Islet of Langerhans (tissue), 1 donor: ENCODE data around the gene XYLT2.
"Not testable (repeated sequence)": the region's sequence is repeated elsewhere in the genome, so short reads cannot be mapped to it uniquely, and the experiment has no call there.

Experiments used
- FAIRE-seq: peaks from one replicate; lab custom pipeline; 2011; peaks lifted over from hg19 to GRCh38; lab: Jason Lieb, UNC

XYLT2 gene

DNA sequence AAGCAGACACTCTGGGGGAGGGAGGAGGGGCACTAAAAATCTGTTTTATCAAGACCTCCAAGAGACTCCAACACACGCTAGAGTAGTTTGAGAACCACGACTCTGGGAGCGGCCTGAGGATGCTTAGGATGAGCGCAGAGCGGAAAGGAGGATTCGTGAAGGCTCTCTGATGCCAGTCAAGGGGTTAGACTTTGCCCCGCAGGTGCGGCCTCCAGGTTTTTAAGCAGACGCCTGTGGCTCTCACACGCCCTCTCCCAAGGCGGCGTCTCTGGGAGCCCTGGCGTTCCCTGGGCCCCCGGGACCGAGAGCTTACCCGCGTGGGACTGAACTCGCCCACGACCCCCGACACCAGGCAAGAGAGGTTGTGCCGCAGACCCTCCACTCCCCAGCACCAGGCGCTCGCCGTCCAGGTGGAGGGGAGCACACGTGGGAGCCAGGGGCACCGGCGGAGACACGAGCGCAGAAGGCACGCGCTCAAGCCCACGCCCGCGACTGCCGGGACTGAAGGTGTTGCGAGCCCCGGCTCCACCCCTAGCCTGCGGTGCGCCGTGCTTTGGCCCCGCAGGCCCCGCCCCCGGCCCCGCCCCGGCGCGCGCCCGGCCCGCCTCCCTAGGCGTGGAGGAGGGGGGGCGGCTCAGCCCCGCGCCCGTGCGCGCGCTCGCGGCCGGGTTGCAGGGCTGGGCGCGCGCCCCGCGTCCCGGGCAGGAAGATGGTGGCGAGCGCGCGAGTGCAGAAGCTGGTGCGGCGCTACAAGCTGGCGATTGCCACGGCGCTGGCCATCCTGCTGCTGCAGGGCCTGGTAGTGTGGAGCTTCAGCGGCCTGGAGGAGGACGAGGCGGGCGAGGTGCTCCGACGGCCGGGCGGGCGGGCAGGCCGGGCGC lies at the start of gene XYLT2:
Gene XYLT2 (plus strand): TSS at position 695 of the 881 bp plus-strand sequence. CDS start 15 bp downstream, at position 710.
- FAIRE-seq, result no peak

DNA sequence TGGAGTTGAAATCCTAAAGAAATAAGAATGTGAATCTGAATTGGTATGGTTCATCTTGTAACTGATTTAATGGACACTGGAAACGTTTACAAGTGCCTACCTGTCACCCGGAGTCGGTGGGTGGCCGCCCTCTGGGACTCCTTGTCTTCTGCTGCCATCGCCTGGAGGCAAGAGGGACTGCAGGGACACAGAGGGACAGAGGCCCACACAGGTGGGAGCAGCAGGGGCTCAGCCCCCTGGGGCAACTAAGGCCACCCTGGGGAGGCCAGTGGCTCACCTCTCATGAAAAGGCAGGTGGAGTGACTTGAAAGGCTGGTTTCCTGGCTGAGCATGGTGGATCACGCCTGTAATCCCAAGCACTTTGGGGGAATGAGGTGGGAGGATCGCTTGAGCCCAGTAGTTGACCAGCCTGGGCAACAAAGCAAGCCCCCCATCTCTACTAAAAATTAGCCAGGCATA lies 48.5 kb upstream of the XYLT2 start:
- FAIRE-seq, result no peak

DNA sequence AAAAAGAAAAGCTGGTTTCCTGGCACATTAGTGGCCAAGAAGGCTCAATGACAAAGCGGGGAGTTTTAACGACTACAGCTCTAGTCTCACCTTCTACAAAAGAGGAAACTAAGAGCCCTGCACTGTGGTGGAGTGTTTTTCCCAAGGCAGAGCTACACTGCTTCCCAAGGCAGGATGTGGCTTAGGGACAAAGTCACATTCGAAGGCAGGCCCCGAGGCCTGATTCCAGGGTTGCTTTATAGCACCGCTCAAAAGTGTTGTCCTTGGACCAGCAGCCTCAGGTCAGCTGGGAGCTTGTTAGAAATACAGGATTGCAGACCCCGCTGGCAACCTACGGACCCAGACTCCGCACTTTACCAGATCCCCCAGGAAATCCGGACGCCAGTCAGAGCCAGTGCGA lies 47.9 kb upstream of the XYLT2 start:
- FAIRE-seq, result no peak

DNA sequence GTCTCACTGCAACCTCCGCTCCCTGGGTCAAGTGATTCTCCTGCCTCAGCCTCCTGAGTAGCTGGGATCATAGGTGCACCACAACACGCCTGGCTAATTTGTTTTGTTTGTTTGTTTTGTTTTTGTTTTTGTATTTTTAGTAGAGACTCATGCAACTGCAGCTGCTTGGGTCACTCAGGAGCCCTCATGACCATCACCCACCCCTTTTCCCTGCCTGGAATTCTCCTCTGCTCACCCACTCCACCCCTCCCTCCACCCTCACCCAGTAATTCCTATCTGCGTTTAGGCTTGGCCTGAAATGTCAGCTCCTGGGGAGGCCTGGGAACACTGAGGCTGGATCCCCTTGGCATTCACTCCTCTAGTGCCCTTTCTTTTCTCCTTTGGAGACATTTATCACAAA lies 46.1 kb upstream of the XYLT2 start:
- FAIRE-seq, result no peak

DNA sequence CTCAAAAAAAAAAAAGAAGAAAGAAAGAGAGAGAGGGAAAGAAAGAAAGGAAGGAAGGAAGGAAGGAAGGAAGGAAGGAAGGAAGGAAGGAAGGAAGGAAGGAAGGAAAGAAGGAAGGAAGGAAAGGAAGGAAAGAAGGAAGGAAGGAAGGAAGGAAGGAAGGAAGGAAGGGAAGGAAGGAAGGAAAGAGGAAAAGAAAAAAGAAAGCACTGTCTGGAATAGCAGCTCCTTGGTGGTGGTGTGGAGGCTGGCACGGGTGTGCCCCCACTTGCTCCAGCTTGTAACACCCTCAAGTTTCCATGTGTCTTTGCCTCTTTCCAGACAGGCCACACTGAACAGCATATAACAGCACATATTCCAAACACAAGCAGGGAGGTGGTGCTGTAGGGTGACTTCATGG lies 45.1 kb upstream of the XYLT2 start:
- FAIRE-seq, result not testable (repeated sequence)

DNA sequence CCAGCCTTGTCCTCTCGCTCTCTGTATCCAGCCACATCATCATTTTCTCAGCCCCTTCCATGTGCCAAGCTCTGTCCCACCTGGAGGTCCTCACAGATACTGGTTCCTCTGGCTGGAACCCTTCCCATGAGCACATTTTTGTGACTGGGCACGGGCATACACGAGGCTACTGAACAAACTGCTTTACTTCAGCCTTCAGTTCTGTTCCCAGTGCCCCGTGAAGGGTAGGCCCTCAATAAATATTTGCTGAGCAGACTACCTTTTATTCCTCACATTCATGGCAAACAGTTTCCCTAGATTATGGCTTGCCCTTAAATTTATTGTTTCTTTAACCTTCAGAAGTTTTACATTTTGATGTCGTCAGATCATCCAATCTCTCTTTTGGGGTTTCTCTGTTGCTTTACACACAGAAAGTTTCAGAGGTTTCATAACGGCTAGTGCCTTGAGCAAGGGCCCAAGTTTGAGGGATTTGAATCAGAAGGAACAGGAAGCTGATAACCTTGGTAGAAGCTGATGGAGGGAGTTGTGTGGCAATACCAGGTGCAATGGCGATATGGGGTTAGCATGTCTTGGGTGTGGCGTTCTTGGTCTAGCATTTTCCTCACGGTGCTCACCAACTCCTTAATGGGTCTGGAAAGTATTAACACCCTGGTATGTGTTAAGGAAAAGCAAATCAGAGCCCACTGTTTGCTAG lies 43.9 kb upstream of the XYLT2 start:
- no peak for FAIRE-seq

DNA sequence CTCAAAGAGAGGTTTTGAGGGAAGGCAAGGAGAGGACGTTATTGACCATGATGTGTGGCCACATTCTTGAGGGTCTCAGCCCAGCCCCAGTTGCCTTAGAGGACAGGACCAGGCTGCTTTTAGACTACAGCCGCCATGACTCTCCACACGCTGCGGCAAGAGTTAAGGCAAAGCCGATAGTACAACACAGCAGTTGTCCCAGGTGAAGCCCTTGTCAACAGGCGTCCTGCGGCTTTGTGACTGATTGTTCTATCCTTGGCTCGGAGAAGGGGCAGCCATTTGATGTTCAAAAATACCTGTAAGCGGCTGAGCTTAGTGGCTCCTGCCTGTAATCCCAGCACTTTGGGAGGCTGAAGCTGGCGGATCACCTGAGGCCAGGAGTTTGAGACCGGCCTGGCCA lies 42.9 kb upstream of the XYLT2 start:
- no peak for FAIRE-seq

DNA sequence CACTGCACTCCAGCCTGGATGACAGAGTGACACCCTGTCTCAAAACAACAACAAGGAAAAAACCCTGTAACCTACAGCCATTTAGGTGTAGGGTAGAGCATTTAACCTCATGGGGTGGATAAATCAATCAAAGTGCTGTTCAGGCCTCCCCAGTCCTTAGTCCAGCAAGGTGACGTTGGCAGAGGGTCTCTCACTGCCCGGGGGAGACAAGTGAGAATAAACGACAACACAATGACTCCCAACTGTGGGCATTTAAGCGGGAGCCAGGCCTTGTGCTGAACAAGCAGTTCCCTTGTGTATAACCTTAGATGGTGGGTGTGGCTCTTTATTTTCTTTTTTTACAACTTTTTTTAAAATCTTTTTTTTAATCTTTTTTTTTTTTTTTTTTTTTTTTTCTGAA lies 42.3 kb upstream of the XYLT2 start:
- FAIRE-seq, result no peak

DNA sequence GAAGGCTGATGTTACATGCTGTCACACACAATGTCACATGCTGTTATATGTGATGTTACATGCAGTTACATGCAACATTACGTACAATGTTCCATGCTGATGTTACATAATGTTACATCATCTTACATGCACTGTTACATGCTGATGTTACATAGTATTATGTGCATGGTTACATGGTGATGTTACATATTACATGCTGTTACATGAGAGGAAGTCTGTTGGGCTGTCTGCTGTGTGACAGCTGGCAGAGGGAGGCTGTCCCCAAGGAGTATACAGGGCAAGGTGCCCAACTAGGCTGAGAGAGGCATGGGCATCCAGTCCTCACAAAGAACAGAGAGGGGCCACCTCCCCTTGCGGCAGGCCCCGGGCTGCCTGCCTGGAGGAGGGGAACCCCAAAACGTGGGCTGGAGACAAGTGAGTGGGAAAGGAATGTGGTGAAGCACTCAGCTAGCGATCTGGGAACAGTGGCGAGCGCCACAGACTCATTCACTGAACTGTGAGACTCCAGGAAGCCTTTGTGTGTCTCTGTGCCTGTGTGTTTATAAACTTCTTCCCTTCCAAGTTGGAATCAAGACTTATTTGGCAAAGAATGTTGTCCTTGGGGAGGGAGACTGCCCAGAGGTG lies 41.0 kb upstream of the XYLT2 start:
- FAIRE-seq, result no peak

DNA sequence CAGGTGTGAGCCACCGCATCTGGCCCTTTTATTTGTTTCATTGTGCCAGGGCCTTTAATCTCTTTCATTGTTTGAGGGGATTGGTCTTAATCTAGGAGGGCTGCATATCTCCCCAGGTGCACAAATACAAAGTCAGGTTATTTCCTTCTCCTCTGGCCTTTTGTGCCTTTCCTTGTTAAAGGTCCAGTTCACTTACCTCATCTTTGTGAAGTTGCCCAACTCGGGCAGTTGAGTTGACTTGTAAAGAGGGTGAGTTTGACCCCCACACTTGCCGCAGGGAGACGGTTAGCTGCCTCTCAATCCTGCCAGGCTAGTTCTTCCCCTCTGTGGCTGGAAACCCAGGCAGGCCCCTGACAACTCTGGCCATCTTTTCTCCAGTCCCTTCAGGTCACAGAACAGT lies 38.3 kb upstream of the XYLT2 start:
- FAIRE-seq, result no peak

DNA sequence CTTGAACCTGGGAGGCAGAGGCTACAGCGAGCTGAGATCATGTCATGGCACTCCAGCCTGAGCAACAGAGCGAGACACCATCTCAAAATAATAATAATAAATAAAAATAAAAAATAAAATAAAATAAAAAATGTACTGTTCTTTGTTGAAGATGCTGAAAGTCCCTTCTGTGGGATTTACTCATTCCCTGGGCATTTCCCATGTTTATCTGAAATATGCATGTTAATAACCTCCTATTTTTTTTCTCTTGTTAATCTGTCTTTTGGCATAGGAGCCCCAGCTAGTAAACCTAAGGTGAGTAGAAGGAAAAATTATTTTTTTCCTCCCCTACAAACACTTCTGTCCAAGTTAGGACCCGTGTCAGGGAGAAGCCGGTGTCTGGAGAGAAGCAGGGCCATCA lies 37.3 kb upstream of the XYLT2 start:
- no peak for FAIRE-seq

DNA sequence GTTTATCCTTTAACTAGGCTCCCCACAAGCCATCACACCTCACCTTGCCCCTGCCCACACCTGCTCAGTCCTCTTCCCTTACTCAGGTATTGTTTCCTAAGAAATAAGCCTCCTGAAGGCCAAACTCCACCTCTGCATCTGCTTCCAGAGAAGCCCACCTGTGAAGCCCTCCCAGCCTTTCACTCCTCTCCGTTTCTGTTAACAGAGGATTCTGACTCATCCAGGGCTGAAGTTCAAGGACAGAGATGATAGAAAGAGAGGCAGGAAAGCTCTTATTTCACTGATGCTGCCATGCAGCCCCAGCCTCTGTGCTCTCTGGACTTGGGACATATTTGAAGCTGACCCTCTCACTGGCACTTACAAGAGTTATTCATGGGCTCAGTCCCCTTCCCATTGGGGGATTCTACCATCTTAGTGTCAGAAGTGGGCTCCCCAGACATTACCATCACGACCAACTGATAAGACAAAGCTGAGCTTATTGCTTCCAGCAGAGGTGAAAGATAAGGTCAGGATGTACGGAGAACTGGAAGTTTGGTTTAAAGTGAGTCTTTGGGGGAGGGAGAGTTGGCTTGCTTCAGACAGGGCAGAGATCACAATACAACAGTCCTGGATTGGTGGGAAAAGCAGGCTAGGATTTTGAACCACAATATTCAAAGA lies 35.3 kb upstream of the XYLT2 start:
- FAIRE-seq, result no peak

DNA sequence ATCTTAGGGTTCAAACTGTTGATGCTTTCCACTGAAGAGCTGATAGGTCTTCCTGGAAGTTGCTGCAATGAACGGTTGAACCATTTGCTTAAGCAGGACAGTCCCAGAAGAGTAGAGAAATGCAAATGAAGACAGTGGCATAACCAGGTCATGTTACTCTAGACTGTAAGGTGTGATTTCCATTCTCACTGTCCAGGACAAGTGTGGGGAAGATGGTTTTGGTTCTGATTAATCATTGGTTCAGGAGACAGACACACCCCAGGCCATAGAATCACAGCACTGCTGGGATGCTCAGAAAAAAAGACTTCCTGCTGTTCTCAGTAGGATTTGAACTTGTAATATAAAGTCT lies 34.8 kb upstream of the XYLT2 start:
- FAIRE-seq, result no peak

DNA sequence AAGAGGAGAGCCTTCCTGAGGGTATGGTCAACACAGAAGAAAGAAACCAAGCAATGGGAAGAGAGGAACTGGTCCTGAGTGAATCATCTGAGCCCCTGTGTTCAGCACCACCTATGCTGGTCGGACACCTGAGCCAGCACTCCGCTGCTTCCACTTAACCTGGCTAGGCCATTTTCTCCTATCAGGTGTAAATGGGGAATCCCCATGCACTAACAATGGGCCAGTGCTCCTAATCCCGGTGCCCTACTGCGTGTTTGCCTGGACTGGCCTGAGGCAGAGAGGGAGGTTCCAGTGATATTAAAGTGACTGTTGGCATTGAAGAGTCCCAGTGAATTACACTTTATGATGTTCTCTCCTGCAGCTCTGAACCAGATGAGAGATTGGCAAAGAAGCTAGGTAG lies 34.4 kb upstream of the XYLT2 start:
- no peak for FAIRE-seq

DNA sequence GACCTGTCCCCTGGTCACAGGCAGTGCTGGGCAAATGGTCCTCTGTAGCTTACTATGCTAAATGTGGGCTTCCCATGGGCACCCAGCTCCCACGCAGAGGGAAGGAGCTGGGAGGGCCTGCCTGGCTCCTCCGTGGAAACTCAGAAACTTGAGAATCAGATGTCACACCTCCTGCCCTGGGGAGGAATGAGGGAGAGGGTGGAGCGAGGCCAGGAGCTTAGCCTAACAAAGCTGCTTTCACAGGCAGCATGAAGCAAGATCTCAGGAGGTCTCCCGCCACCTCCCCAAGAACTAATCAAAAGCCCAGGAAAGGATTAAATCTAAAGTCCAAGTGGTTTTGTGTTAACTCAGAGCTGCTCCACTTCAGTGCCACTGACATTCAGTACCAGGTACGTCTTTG lies 33.6 kb upstream of the XYLT2 start:
- no peak for FAIRE-seq

DNA sequence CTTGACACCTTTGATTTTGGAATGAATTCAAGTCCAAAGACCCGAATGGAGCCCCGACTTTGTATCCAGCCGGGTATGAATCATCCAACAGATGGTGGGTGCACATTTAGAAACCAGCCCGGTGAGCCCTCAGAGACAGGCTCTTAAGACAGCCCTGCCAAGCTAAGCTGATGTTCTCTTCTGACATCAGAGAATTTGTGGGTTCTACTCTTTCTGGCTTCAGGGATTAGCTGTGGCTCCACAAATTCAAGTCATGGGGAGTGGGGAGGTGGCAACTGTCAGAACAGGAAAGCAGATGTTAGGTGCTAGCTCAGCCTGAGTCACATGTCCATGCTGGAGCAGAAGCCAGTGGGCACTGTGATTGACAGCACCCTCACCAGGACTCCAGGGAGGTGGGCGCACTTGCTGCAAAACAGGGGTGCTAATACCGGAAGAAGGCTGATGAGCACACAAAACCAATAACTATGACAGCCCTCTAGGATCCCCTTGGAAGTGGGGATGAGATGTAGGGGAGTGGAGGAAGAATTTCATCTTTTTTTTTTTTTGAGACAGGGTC lies 31.4 kb upstream of the XYLT2 start:
- no peak for FAIRE-seq

DNA sequence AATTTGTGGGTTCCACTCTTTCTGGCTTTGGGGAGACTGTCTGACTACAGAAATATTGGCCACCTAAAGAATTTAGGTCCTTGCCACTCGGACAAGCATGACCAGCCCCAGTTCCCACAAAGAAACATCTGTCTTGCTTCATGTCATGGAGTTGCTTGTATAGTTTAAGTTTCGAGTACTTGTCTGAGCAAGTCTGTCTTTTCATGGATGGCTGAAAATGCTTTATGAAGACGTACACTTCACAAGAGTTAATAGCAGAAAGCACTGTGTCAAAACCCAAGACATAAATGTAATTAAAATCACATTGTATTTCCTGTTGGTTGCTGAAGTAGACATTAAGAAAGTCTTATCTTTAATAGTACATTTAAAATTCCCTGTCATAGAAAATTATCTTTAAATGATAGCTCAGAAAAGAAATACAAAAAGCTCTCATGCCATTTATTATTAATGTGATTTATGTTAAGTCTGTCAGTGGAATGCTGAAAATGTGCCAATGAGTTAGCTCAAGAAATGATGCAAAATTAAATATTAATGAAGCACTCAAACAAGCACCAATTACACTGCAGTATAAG lies 29.8 kb upstream of the XYLT2 start:
- FAIRE-seq, result no peak

DNA sequence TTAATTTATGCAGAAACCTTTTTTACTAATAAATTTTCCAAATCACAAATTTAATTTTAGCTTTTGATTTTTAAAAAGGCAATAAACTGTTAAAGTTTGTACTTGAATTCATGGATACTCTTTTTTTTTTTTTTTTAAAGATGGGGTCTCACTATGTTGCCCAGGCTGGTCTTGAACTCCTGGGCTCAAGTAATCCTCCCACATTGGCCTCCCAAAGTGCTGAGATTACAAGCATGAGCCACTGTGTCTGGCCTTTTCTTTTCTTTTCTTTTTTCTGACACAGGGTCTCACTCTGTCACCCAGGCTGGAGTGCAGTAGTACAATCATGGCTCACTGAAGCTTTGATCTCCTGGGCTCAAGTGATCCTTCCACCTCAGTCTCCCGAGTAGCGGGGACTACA lies 29.3 kb upstream of the XYLT2 start:
- FAIRE-seq, result not testable (repeated sequence)

DNA sequence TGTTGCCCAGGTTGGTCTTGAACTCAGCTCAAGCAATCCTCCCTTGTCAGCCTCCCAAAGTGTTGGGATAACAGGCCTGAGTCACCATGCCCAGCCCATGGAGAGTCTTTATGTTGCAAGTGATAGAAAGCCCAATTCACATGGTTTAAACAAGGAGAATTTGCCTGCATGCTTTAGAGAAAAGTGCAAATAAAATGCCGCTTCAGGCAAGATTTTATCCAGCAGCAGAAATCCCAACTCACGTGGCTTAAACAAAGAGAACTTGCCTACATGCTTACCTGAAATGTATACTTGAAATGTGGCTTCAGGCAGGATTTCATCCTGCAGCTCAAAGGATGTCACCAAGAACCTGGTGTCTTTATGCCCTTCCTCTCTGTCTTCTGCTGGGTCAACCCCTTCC lies 28.8 kb upstream of the XYLT2 start:
- FAIRE-seq, result no peak

DNA sequence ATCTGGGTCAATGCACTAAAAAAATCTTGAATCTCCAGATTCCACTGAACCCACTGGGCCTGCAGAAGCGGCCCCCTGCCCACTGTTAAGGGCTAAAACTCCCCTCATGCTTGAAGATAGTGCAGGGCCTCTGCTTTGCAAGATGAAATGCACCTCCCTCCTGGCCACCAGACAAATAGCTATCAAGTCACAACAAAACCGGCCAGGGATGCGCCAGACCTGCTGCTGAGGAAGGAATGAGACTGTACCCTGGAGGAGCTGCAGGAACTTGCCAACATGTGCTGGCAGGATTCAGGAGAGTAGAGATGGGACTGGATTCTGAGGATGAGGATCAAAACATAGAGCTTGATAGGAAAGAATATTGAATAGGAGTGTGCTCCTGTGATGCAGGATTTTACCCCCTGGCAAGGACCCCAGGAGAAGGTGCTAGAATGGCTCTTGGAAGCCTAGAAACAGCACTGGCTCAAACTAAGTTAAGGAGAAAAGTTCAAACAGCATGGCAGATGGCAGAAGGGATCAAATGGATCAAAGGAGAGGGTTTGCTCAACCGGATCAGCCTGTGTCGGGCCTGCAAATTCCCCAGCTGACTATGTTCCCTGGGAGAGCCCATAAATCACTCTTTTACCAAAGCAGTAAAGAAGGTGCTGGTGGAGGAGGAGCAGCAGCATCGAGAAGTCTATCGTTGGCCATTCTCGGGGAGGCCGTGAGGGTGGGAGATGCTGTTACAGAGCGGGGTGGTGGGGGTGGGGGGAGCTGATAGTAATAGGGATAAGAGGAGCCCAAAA lies 27.2 kb upstream of the XYLT2 start:
- no peak for FAIRE-seq

DNA sequence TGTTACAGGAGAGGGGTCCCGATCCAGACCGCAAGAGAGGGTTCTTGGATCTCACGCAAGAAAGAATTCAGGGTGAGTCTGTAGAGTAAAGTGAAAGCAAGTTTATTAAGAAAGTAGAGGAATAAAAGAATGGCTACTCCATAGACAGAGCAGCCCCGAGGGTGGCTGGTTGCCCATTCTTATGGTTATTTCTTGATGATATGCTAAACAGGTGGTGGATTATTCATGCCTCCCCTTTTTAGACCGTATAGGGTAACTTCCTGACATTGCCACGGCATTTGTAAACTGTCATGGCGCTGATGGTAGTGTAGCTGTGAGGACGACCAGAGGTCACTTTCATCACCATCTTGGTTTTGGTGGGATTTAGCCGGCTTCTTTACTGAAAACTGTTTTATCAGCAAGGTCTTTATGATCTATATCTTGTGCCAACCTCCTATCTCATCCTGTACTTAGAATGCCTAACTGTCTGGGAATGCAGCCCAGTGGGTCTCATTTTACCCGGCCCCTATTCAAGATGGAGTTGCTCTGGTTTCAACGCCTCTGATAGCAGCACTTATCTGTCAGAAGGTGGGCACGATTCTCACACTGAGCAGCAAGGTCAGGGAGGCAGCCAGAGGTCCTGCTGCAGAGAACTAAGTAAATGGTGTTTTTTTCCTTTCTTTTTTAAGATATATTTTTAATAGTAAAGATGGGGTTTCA lies 26.5 kb upstream of the XYLT2 start:
- FAIRE-seq, result no peak
